GM12878 (cell line): ENCODE measurements around the gene NUMA1. TPM values are rescaled to one million over a fixed set of nuclear protein-coding genes. Genes with fewer than 3 reads are reported as not detected.

Experiments used
- ATAC-seq: fragments of 200-7000 bp; cut with Tn5 transposase; 3 replicates; pipeline ENCODE4 v1.9.1; 2020; ENCODE audit warnings: mild to moderate bottlenecking, moderate library complexity
- BruUV-seq: library from RNA; stranded (reverse); fragments of 400-500 nt; replicated peaks from 2 replicates; lab custom pipeline; 2021; lab: Mats Ljungman, UMichigan
- CTCF ChIA-PET: fragments of 300-600 bp; sonication (Branson Sonifier 250); formaldehyde crosslinking; extraction: SDS; loops from one replicate; lab custom pipeline; 2021; ENCODE audit warnings: inconsistent platforms; lab: Yijun Ruan, JAX
- POLR2A ChIA-PET: fragments of 350-600 bp; formaldehyde crosslinking; extraction: SDS; loops from one replicate; lab custom pipeline; 2021; ENCODE audit warnings: inconsistent platforms; lab: Charles Lee
- RAD21 ChIA-PET: fragments of 300-600 bp; sonication (Branson Sonifier 250); formaldehyde crosslinking; loops from one replicate; lab custom pipeline; 2023; ENCODE audit warnings: antibody characterized with exemption; ENCODE audit not compliant: unreplicated experiment; lab: Charles Lee
- SMC1A ChIA-PET: fragments of 300-600 bp; sonication (Branson Sonifier 250); formaldehyde crosslinking; loops from one replicate; lab custom pipeline; 2023; ENCODE audit not compliant: unreplicated experiment, uncharacterized antibody; lab: Charles Lee
- DNase-seq: peaks from one replicate; pipeline ENCODE4 v3.0.0-alpha.2; 2011; ENCODE audit warnings: low read depth, low spot score
- FAIRE-seq: peaks from 3 replicates; lab custom pipeline; 2011; peaks lifted over from hg19 to GRCh38; lab: Jason Lieb, UNC
- H2AFZ ChIP-seq: 2 replicates; pipeline ENCODE4 v1.6.0; 2011; ENCODE audit warnings: low read depth, low read length, control low read depth; ENCODE audit not compliant: control insufficient read depth
- H3K27ac ChIP-seq: 2 replicates; pipeline ENCODE4 v1.5.1; 2011; ENCODE audit warnings: control low read depth; ENCODE audit not compliant: control insufficient read depth, insufficient read depth
- H3K27me3 ChIP-seq, 2 experiments: replicated peaks in 1 of 2; 2 replicates each; pipeline versions ENCODE4 v1.6.0 to v1.6.1; 2011; ENCODE audit warnings: low read length in 1 of 2; ENCODE audit not compliant: control insufficient read depth in 2 of 2, insufficient read depth in 2 of 2
- H3K36me3 ChIP-seq, 2 experiments: 2 replicates each; pipeline ENCODE4 v1.5.1; 2011; ENCODE audit warnings: low read length in 1 of 2; ENCODE audit not compliant: control insufficient read depth in 2 of 2, insufficient read depth in 2 of 2
- H3K4me1 ChIP-seq: 2 replicates; pipeline ENCODE4 v1.6.1; 2011; ENCODE audit warnings: mild to moderate bottlenecking, low read length, moderate library complexity, mixed read lengths; ENCODE audit not compliant: control insufficient read depth, insufficient read depth
- H3K4me2 ChIP-seq: 2 replicates; pipeline ENCODE4 v1.6.0; 2011; ENCODE audit warnings: control low read depth; ENCODE audit not compliant: control insufficient read depth, insufficient read depth
- H3K4me3 ChIP-seq: fragments of 200-600 bp; sonication (generic); 2 replicates; pipeline ENCODE4 v1.5.1; 2016
- H3K79me2 ChIP-seq: 2 replicates; pipeline ENCODE4 v1.6.0; 2011; ENCODE audit warnings: low read length; ENCODE audit not compliant: control insufficient read depth, insufficient read depth
- H3K9ac ChIP-seq: 2 replicates; pipeline ENCODE4 v1.8.0; 2011; ENCODE audit warnings: low read length, control low read depth, mixed read lengths; ENCODE audit not compliant: control insufficient read depth, insufficient read depth
- H3K9me3 ChIP-seq: replicated peaks from 3 replicates; pipeline ENCODE4 v1.5.1; 2011; ENCODE audit warnings: mild to moderate bottlenecking, low read length; ENCODE audit not compliant: control insufficient read depth, insufficient read depth
- H4K20me1 ChIP-seq: 2 replicates; pipeline ENCODE4 v1.6.0; 2011; ENCODE audit not compliant: control insufficient read depth, insufficient read depth
- GABPA ChIP-seq: IDR thresholded peaks from 2 replicates; pipeline ENCODE4 v1.6.1; 2014; ENCODE audit warnings: antibody characterized with exemption, low read depth, mild to moderate bottlenecking, inconsistent platforms
- LARP7 ChIP-seq: fragments of 450-650 bp; IDR thresholded peaks from 2 replicates; pipeline ENCODE4 v1.6.1; 2017; ENCODE audit warnings: mild to moderate bottlenecking
- MLLT1 ChIP-seq: fragments of 450-650 bp; IDR thresholded peaks from 2 replicates; pipeline ENCODE4 v1.6.1; 2016; ENCODE audit warnings: mild to moderate bottlenecking
- NFXL1 ChIP-seq: fragments of 450-650 bp; IDR thresholded peaks from 2 replicates; pipeline ENCODE4 v1.6.1; 2017; ENCODE audit warnings: antibody characterized with exemption, mild to moderate bottlenecking, borderline replicate concordance
- NKRF ChIP-seq: fragments of 450-650 bp; conservative IDR thresholded peaks from 2 replicates; pipeline ENCODE4 v1.6.1; 2017; ENCODE audit warnings: mild to moderate bottlenecking, moderate library complexity
- PAX8 ChIP-seq: fragments of 450-650 bp; IDR thresholded peaks from 2 replicates; pipeline ENCODE4 v1.6.1; 2017; ENCODE audit warnings: mild to moderate bottlenecking, moderate library complexity
- SKIL ChIP-seq: fragments of 450-650 bp; IDR thresholded peaks from 2 replicates; pipeline ENCODE4 v1.6.1; 2017; ENCODE audit warnings: mild to moderate bottlenecking, low read depth, inconsistent platforms; ENCODE audit not compliant: poor library complexity, severe bottlenecking
- ZBTB40 ChIP-seq: fragments of 450-650 bp; IDR thresholded peaks from 2 replicates; pipeline ENCODE4 v1.6.1; 2016; ENCODE audit warnings: mild to moderate bottlenecking, moderate library complexity, borderline replicate concordance
- WGBS: methylation state at CpG from one replicate; pipeline ENCODE4 v1.1.6; 2016; ENCODE audit warnings: low lambda C conversion rate; ENCODE audit not compliant: insufficient replicate concordance, insufficient coverage; ENCODE audit errors: missing lambda C conversion rate; 5-methylcytosine and 5-hydroxymethylcytosine counted together
- in situ Hi-C: fragments of 300-500 bp; cut with MboI; formaldehyde crosslinking; loops from 9 replicates; pipeline ENCODE4 v1.14.3; 2018; ENCODE audit warnings: mixed read lengths
- intact Hi-C: fragments of 100-400 bp; cut with micrococcal nuclease; formaldehyde crosslinking; loops from one replicate; pipeline ENCODE4 v1.14.2; 2022; ENCODE audit not compliant: unreplicated experiment
- polyA plus RNA-seq, 11 experiments: library from polyadenylated mRNA; depleted of rRNA in 4 of 11; unstranded in 6 of 11; stranded (reverse) in 5 of 11; fragments of >200 nt; fragmentation: Nextera tagmentation in 4 of 11; fragmentation: Illumina TruSeq in 1 of 11; extraction: Ambion mirVana in 4 of 11; extraction: Trizol in 1 of 11; gene quantifications; 1 replicate in 1 of 11; 2 replicates in 10 of 11; pipeline versions ENCODE4 v1.2.1 to v1.2.3, GENCODE V29; 2011 to 2016; ENCODE audit warnings: inconsistent platforms in 2 of 11, missing spikeins in 2 of 11, low read depth in 1 of 11
- total RNA-seq, 4 experiments: library from RNA; depleted of rRNA in 3 of 4; stranded (reverse); fragments of >200 nt in 3 of 4; fragmentation: Illumina TruSeq in 1 of 4; extraction: Trizol in 1 of 4; gene quantifications; 2 replicates each; pipeline versions ENCODE4 v1.2.1 to v1.2.3, GENCODE V29; 2013 to 2021

Gene NUMA1
- total and polyA plus RNA-seq, 10 of the 15 experiments (the other 5 are each of a cell fraction or from before 2014, with no cell fraction given): 5.5 to 111 (median 61.0) TPM

GRCh38 chr11:72111300-72112142, 31.2 kb upstream of the NUMA1 start:
- FAIRE-seq: peak; percentile 23
- H3K4me2 ChIP-seq: peak overlapping the region; percentile 91
- TF ChIP-seq LARP7: 0 out of 2 replicates have a peak, but pooled peaks have one; percentile 16
- TF ChIP-seq NKRF: peak; percentile 60; the same call in 1 of the 2 replicates
- TF ChIP-seq PAX8: no peak
- TF ChIP-seq NFXL1: no peak
- TF ChIP-seq GABPA: no peak
- no peak for TF ChIP-seq SKIL
- TF ChIP-seq MLLT1: peak; percentile 83
- no peak for TF ChIP-seq ZBTB40
- TF ChIP-seq, all 136 proteins: peak for 3
- Histone ChIP-seq H3K9me3 (no peaks in the 10 kb centered on the region), H3K9ac (peak overlapping the region; percentile 92), H3K27ac (peak overlapping the region; percentile 99), H3K79me2 (peaks cover 5% of the 10 kb centered on the region), H2AFZ (peak overlapping the region; percentile 5; the same call in 1 of the 2 replicates), H4K20me1 (no peaks in the 10 kb centered on the region), H3K27me3 (no peaks in the 10 kb centered on the region), H3K4me1 (peaks cover 7% of the 10 kb centered on the region), H3K4me3 (peak overlapping the region; percentile 62), H3K36me3 (peaks cover 0 to 2% of the 10 kb centered on the region in 2 experiments; a peak in 2 of 4 replicates)
- intact Hi-C loops: loop anchor here (1.0 kb wide), 2 partner anchors 112 to 183 kb away; partner anchors contain the start of gene XNDC1N
- DNase-seq (no peak), ATAC-seq (peak; percentile 24)
- in situ Hi-C loops: no loop called here
- BruUV-seq: TSS peak; percentile 93
- ChIA-PET CTCF (interaction anchor here (0.9 to 2.9 kb wide), 7 partner anchors 20 to 320 kb away, joined by 3 to 12 read pairs (median 5); no protein-coding TSS in a partner anchor), SMC1A (interaction anchor here (1.0 to 1.9 kb wide), 11 partner anchors 9 to 320 kb away, joined by 3 to 10 read pairs (median 4); partner anchors contain the start of genes LAMTOR1, RNF121 and XNDC1N), POLR2A (interaction anchor here (0.5 to 3.3 kb wide), 9 partner anchors 9 to 1962 kb away, joined by 3 to 11 read pairs (median 6); no protein-coding TSS in a partner anchor), RAD21 (interaction anchor here (1.0 to 2.1 kb wide), 3 partner anchors 72 to 319 kb away, joined by 6 to 7 read pairs (median 7); partner anchors contain the start of genes RNF121 and XNDC1N)
- 0% methylated on average over 10 of the region's 10 CpGs for WGBS
